SK-N-SH treated with all-trans-retinoic acid at 6 μM for 48 hours (cell line): Measurements from ENCODE around the gene CDH4.

Experiments
- ATAC-seq: fragments of 200-7000 bp; cut with Tn5 transposase; 3 replicates; pipeline ENCODE4 v1.9.1; 2020; ENCODE audit warnings: mild to moderate bottlenecking, moderate library complexity
- ARNTL ChIP-seq: fragments of 450-650 bp; formaldehyde crosslinking; IDR thresholded peaks from 2 replicates; pipeline ENCODE4 v1.5.0; 2020; ENCODE audit warnings: low read depth, mild to moderate bottlenecking, moderate library complexity, borderline replicate concordance
- CREB5 ChIP-seq: fragments of 250-450 bp; sonication (Bioruptor Pico); IDR thresholded peaks from 2 replicates; pipeline ENCODE4 v1.5.1; 2020; ENCODE audit warnings: low read depth, mild to moderate bottlenecking, moderate library complexity
- CSDC2 ChIP-seq: fragments of 250-450 bp; sonication (Bioruptor Pico); IDR thresholded peaks from 2 replicates; pipeline ENCODE4 v1.5.0; 2020; ENCODE audit warnings: mild to moderate bottlenecking, moderate library complexity
- ESRRG ChIP-seq: fragments of 250-450 bp; sonication (Bioruptor Pico); IDR thresholded peaks from 2 replicates; pipeline ENCODE4 v1.6.1; 2021; ENCODE audit warnings: mild to moderate bottlenecking
- ISL1 ChIP-seq: fragments of 250-450 bp; sonication (Bioruptor Pico); IDR thresholded peaks from 2 replicates; pipeline ENCODE4 v2.1.2; 2022; ENCODE audit warnings: mild to moderate bottlenecking, moderate library complexity
- OSR1 ChIP-seq: fragments of 250-450 bp; sonication (Bioruptor Pico); IDR thresholded peaks from 2 replicates; pipeline ENCODE4 v1.8.0; 2022; ENCODE audit warnings: moderate library complexity, mild to moderate bottlenecking, inconsistent platforms
- PATZ1 ChIP-seq: fragments of 250-450 bp; sonication (Bioruptor Pico); IDR thresholded peaks from 2 replicates; pipeline ENCODE4 v1.8.0; 2020; ENCODE audit warnings: mild to moderate bottlenecking, moderate library complexity, borderline replicate concordance
- POU6F1 ChIP-seq: fragments of 250-450 bp; sonication (Bioruptor Pico); IDR thresholded peaks from 2 replicates; pipeline ENCODE4 v1.8.0; 2021; ENCODE audit warnings: low read depth, mild to moderate bottlenecking, moderate library complexity, borderline replicate concordance
- PPARA ChIP-seq: fragments of 250-450 bp; sonication (Bioruptor Pico); IDR thresholded peaks from 2 replicates; pipeline ENCODE4 v1.5.0; 2020; ENCODE audit warnings: mild to moderate bottlenecking, borderline replicate concordance
- RARB ChIP-seq: fragments of 250-450 bp; sonication (Bioruptor Pico); IDR thresholded peaks from 2 replicates; pipeline ENCODE4 v1.8.0; 2021; ENCODE audit warnings: mild to moderate bottlenecking, moderate library complexity
- SNAI2 ChIP-seq: fragments of 250-450 bp; sonication (Bioruptor Pico); IDR thresholded peaks from 2 replicates; pipeline ENCODE4 v1.5.0; 2020; ENCODE audit warnings: mild to moderate bottlenecking, moderate library complexity
- TOX ChIP-seq: fragments of 250-450 bp; sonication (Bioruptor Pico); IDR thresholded peaks from 2 replicates; pipeline ENCODE4 v1.8.0; 2021; ENCODE audit warnings: mild to moderate bottlenecking, moderate library complexity, borderline replicate concordance
- TSHZ2 ChIP-seq: fragments of 250-450 bp; sonication (Bioruptor Pico); IDR thresholded peaks from 2 replicates; pipeline ENCODE4 v1.5.0; 2020; ENCODE audit warnings: mild to moderate bottlenecking, moderate library complexity
- ZC3H10 ChIP-seq: fragments of 250-450 bp; sonication (Bioruptor Pico); IDR thresholded peaks from 2 replicates; pipeline ENCODE4 v1.5.1; 2021; ENCODE audit warnings: mild to moderate bottlenecking, moderate library complexity
- ZFP3 ChIP-seq: fragments of 250-450 bp; sonication (Bioruptor Pico); IDR thresholded peaks from 2 replicates; pipeline ENCODE4 v1.5.0; 2020; ENCODE audit warnings: mild to moderate bottlenecking, moderate library complexity
- ZFP30 ChIP-seq: fragments of 450-650 bp; formaldehyde crosslinking; IDR thresholded peaks from 2 replicates; pipeline ENCODE4 v1.5.0; 2022; ENCODE audit warnings: mild to moderate bottlenecking, moderate library complexity
- ZNF565 ChIP-seq: fragments of 450-650 bp; formaldehyde crosslinking; conservative IDR thresholded peaks from 2 replicates; pipeline ENCODE4 v1.5.0; 2020; ENCODE audit warnings: low read depth, mild to moderate bottlenecking, moderate library complexity
- ZNF70 ChIP-seq: fragments of 450-650 bp; formaldehyde crosslinking; IDR thresholded peaks from 2 replicates; pipeline ENCODE4 v1.5.0; 2020; ENCODE audit warnings: mild to moderate bottlenecking, moderate library complexity

Gene CDH4

GRCh38 chr20:61692479-61692878, 440.4 kb downstream of the CDH4 start:
- no peak for ATAC-seq

GRCh38 chr20:61693055-61693600, 441.1 kb downstream of the CDH4 start:
- ATAC-seq: no peak
- TF ChIP-seq PATZ1 (CRISPR knock-in tag): no peak
- TF ChIP-seq, all 23 proteins: peak for 0

More at GRCh38 chr20:61692479-61692878, 440.4 kb downstream of the CDH4 start:
- TF ChIP-seq ZNF565: no peak
- no peak for TF ChIP-seq CSDC2
- no peak for TF ChIP-seq ZNF70
- no peak for TF ChIP-seq CREB5 (CRISPR knock-in tag)
- TF ChIP-seq RARB (CRISPR knock-in tag): no peak
- no peak for TF ChIP-seq POU6F1
- TF ChIP-seq OSR1 (CRISPR knock-in tag): no peak
- TF ChIP-seq TOX (CRISPR knock-in tag): no peak
- no peak for TF ChIP-seq ISL1
- no peak for TF ChIP-seq ZFP30 (CRISPR knock-in tag)
- TF ChIP-seq ZC3H10 (CRISPR knock-in tag): no peak
- no peak for TF ChIP-seq SNAI2 (CRISPR knock-in tag)
- no peak for TF ChIP-seq ZFP3 (CRISPR knock-in tag)
- TF ChIP-seq PPARA: no peak
- TF ChIP-seq TSHZ2 (CRISPR knock-in tag): no peak

GRCh38 chr20:61694682-61695081, 442.6 kb downstream of the CDH4 start:
- no peak for ATAC-seq
- TF ChIP-seq ARNTL: no peak
- TF ChIP-seq, all 23 proteins: peak for 0

GRCh38 chr20:61695741-61696140, 443.7 kb downstream of the CDH4 start:
- ATAC-seq: no peak
- TF ChIP-seq ESRRG (CRISPR knock-in tag): no peak

- no peak for ATAC-seq
- TF ChIP-seq ZNF70: no peak
These were observed 444.2 kb downstream of the CDH4 start for GRCh38 chr20:61696181-61696735.
